ENCODE measurements around the gene HOXD11. TPM values are rescaled to one million over a fixed set of nuclear protein-coding genes. Genes with fewer than 3 reads are reported as not detected.

Gene HOXD11
- total RNA-seq, 1 donor from 2014 or later = not detected

DNA sequence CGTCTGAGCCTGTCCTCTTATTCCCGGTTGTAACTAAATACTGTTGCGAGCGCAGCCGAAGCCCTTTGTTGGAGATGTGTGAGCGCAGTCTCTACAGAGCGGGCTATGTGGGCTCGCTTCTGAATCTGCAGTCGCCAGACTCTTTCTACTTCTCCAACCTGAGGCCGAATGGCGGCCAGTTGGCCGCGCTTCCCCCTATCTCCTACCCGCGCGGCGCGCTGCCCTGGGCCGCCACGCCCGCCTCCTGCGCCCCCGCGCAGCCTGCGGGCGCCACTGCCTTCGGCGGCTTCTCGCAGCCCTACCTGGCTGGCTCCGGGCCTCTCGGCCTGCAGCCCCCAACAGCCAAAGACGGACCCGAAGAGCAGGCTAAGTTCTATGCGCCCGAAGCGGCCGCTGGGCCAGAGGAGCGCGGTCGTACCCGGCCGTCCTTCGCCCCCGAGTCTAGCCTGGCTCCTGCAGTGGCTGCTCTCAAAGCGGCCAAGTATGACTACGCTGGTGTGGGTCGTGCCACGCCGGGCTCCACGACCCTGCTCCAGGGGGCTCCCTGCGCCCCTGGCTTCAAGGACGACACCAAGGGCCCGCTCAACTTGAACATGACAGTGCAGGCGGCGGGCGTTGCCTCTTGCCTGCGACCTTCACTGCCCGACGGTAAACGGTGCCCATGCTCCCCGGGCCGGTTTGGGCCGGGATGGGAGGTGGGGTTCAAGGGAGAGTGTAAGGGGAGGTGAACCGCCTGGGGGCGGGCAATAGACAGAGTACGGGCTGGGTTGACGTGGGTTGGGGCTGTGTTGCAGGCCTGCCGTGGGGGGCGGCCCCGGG, 7.1 kb upstream of the HOXD11 start, which contains the start of gene HOXD12:
Gene HOXD12, plus strand, starts transcription at position 68 of the 819 bp plus-strand sequence. Its CDS starts 7 bp downstream, at position 75.
- TF ChIP-seq, protein P1, sequence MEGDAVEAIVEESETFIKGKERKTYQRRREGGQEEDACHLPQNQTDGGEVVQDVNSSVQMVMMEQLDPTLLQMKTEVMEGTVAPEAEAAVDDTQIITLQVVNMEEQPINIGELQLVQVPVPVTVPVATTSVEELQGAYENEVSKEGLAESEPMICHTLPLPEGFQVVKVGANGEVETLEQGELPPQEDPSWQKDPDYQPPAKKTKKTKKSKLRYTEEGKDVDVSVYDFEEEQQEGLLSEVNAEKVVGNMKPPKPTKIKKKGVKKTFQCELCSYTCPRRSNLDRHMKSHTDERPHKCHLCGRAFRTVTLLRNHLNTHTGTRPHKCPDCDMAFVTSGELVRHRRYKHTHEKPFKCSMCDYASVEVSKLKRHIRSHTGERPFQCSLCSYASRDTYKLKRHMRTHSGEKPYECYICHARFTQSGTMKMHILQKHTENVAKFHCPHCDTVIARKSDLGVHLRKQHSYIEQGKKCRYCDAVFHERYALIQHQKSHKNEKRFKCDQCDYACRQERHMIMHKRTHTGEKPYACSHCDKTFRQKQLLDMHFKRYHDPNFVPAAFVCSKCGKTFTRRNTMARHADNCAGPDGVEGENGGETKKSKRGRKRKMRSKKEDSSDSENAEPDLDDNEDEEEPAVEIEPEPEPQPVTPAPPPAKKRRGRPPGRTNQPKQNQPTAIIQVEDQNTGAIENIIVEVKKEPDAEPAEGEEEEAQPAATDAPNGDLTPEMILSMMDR (IDR thresholded peaks at IDR 0.05) = no peak
- intact Hi-C loops (cut with DNase I) = no loop called here
- DNase-seq (no peak), ATAC-seq (no peak)
- Histone ChIP-seq H3K27ac (no peak within 1 kb of the TSS), H3K4me1 (peaks cover 14% of the 10 kb centered on the region), H3K27me3 (peaks cover 99% of the 10 kb centered on the region), H3K4me3 (no peak within 1 kb of the TSS), H3K9me3 (no peaks in the 10 kb centered on the region), H3K36me3 (no peaks in the 10 kb centered on the region)

DNA sequence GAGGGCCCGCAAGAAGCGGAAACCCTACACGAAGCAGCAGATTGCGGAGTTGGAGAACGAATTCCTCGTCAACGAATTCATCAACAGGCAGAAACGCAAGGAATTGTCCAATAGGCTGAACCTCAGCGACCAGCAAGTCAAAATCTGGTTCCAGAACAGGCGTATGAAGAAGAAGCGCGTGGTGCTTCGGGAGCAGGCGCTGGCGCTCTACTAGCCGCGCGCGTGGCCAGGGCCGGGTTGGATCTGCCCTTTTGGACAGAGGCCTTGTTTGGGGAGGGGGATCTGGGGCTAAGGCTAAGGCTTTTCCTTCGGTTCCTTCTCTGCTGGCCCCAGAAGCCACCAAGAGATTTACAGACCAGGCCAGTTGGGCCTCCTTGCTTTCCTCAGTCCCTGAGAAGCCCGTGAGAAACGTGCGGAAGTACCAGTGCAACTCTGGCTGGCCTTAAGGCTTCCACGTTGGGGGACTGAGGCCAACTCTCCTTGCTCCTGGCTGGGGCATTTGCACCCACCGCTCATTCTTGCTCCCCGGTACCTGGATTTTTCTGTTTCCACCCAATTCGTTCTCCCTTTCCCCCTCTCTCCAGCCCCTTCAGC, 6.4 kb upstream of the HOXD11 start:
- peaks cover 99% of the 10 kb centered on the region for H3K27me3 ChIP-seq
- no peaks in the 10 kb centered on the region for H3K9me3 ChIP-seq
- ATAC-seq = no peak
- peaks cover 14% of the 10 kb centered on the region for H3K4me1 ChIP-seq
- intact Hi-C loops (cut with DNase I) = no loop called here
- no peak for DNase-seq
- H3K36me3 ChIP-seq = no peaks in the 10 kb centered on the region
- TF ChIP-seq, protein P1 (IDR thresholded peaks at IDR 0.05) = no peak
- no peak overlapping the region for H3K4me3 ChIP-seq
- H3K27ac ChIP-seq = no peak overlapping the region

DNA sequence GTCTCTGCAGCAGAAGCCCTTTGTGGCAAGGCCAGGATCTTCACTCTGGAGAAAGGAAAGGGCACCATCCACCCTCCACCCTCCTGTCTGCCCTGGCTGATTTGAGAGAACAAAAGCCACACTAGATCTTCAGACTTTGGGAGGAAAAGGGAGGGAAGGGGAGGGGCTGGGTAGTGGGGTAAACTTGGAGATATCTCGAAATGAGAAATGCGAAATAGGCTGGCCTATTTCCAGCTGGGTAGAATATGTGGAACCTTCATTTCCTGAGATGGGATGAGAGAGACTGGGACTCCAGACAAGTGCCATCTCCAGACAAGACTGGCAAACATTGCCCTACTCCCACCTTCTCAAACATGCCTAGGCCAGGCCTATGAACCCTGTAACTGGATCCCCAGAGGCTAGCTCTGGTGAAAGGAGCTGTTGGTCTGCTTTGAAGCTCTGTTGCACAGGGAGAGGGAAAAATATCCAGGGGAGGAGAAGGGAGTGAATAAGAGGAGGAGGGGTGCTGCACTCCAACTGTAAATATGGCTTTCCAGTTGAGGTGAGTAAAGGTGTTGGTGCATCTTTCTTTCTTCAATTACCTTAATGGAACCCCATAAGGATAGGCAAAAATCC, 5.8 kb upstream of the HOXD11 start:
- ATAC-seq (no peak), DNase-seq (no peak)
- peaks cover 100% of the 10 kb centered on the region for H3K27me3 ChIP-seq
- H3K4me1 ChIP-seq = peaks cover 14% of the 10 kb centered on the region
- intact Hi-C loops (cut with DNase I) = no loop called here
- TF ChIP-seq, protein P1 (IDR thresholded peaks at IDR 0.05) = no peak
- H3K9me3 ChIP-seq = no peaks in the 10 kb centered on the region
- no peak overlapping the region for H3K27ac ChIP-seq
- no peaks in the 10 kb centered on the region for H3K36me3 ChIP-seq
- no peak overlapping the region for H3K4me3 ChIP-seq

DNA sequence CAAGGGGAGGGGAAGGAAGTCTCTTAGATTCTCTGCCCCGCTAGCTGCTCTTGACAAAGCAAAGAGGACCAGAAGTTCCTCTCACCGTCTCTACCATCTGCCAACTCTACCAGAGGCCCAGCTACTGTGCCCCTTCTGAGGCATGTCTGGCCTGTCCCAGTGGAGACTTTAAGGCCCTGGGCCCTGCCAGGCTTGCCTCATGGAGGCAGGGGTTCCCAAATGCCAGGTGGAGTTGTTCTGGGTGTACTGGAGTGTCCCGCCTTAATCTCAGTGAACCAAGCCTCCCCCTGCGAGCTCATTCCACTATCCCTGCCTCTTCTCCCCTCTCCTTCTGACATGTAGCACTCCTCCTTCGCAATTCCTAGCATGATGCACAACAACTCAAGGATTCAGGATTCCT, 5.2 kb upstream of the HOXD11 start:
- peaks cover 100% of the 10 kb centered on the region for H3K27me3 ChIP-seq
- ATAC-seq (no peak), DNase-seq (no peak)
- H3K36me3 ChIP-seq = no peaks in the 10 kb centered on the region
- intact Hi-C loops (cut with DNase I) = no loop called here
- H3K9me3 ChIP-seq = no peaks in the 10 kb centered on the region
- no peak overlapping the region for H3K27ac ChIP-seq
- H3K4me3 ChIP-seq = no peak overlapping the region
- peaks cover 9% of the 10 kb centered on the region for H3K4me1 ChIP-seq
- TF ChIP-seq, protein P1 (IDR thresholded peaks at IDR 0.05) = no peak

DNA sequence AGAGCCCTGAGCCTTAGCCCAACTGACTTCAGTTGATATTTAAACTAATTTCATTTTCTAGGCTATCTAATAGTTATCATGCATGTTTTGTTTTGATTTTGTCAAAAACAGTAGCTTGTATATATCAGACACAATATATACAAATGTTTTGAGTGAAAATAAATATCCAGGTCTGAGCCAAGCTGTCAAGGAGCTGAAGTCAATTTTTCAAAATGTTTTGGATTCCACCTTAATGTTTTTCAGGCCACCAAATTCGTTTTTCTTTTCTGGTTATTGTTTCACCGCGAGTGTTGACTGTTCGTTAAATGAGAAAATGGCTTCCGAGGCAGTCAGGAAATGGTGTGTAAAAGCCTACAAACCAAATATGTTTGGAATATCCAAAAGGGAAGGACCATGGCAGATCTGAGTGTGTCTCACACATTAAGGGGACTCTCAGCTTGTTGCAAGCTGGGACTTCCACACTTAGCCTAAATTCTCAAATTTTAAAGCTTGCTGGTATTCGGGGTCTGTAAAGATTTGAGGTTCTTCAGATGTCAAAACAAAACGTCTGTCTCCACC, 4.7 kb upstream of the HOXD11 start:
- no peak for ATAC-seq
- DNase-seq = no peak
- Histone ChIP-seq H3K27ac (no peak overlapping the region), H3K4me1 (peaks cover 3% of the 10 kb centered on the region), H3K27me3 (peaks cover 99% of the 10 kb centered on the region), H3K4me3 (no peak overlapping the region), H3K9me3 (no peaks in the 10 kb centered on the region), H3K36me3 (no peaks in the 10 kb centered on the region)
- intact Hi-C loops (cut with DNase I) = no loop called here
- TF ChIP-seq, protein P1 (IDR thresholded peaks at IDR 0.05) = no peak

All from upper lobe of right lung (tissue), 1 donor.